Astrocyte (in vitro differentiated cells and primary cell): ENCODE results near the gene LRCH1.

ENCODE experiments used
- CTCF ChIP-seq: IDR thresholded peaks from 2 replicates; pipeline ENCODE4 v1.5.1; 2011; ENCODE audit warnings: low read depth, mild to moderate bottlenecking, inconsistent platforms, low read length, moderate library complexity; ENCODE audit not compliant: insufficient read depth
- EZH2 ChIP-seq: IDR thresholded peaks from 2 replicates; pipeline ENCODE4 v1.6.1; 2012; ENCODE audit warnings: mild to moderate bottlenecking, low read length, inconsistent platforms; ENCODE audit not compliant: insufficient read depth

- TF ChIP-seq EZH2 (no peak), CTCF (no peak)
Measured at GRCh38 chr13:46739447-46740098, 186.6 kb downstream of the LRCH1 start.
